IPS DF 4.7 (cell line): ENCODE results near the gene CFAP54.
"Not testable (repeated sequence)": the region's sequence is repeated elsewhere in the genome, so short reads cannot be mapped to it uniquely, and the experiment has no call there.

Source experiments
- DNase-seq: peaks from one replicate; pipeline ENCODE4 v3.0.0-alpha.2; 2013; ENCODE audit warnings: low spot score; ENCODE audit errors: extremely low read depth

The CFAP54 gene

DNA sequence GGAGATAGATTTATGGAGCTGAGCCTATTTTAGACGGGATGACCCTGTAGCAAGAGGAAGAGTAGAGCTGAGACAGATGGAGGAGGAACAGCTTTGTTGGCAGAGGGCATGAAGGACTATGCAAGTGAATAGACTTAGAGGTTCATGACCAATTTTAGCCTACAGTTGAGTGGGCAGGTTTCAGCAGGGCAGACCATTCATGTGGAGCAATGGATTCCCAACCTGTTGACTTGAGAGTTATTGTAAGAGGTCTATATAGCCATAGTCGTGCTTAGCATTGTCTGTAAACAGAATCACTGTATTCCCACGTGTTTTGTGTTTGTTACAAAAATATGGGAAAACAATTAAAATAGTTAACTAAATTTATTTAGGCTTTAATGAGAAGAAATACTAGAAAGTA lies 116.8 kb downstream of the CFAP54 start:
- no peak for DNase-seq

GRCh38 chr12:96606644-96607043 lies 117.3 kb downstream of the CFAP54 start:
- DNase-seq = no peak

GRCh38 chr12:96617178-96617577 lies 127.8 kb downstream of the CFAP54 start:
- no peak for DNase-seq

- DNase-seq = no peak
Observed at GRCh38 chr12:96623155-96623554, 133.8 kb downstream of the CFAP54 start.

DNA sequence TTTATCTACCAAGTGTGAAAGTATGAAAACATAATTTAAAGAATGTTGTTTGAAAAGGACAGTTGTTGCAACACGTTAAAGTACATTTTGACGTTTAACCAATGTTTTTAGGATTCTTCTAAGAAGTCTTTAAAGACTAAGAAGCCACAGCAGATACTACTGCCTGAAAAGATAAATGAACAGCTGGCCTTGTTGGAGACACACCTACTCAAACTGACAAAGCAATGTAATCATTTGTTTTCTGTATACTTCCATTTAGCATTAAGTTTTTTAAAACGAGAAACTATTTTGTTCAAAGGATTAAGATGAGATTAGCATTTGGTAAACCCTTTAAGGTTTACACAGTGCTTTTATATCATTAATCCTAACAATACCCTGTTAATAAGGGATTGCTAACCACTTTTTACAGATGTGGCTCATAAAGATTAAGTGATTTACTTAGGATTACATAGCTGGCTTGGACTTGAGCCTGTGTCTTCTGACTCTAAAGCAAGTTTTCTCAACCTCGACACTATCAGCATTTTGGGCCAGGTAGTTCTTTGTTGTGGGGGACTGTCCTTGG lies 134.4 kb downstream of the CFAP54 start:
- DNase-seq = no peak

GRCh38 chr12:96635844-96636243 lies 146.5 kb downstream of the CFAP54 start:
- DNase-seq = no peak

DNA sequence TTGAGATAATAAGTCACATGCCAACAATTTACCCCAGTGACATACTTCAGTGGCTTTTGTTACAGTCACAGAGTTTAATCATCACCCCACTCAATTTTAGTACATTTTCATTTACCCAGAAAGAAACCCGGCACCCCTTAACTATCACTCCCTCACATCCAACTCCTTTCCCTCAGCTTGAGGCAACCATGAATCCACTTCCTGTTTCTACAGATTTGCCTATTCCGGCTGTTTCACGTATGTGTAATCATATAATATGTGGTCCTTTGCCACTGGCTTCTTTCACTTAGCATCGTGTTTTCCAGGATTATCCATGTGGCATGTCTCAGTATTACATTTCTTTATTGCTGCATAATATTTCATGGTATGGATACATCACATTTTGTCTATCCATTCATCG lies 147.5 kb downstream of the CFAP54 start:
- DNase-seq = no peak

DNA sequence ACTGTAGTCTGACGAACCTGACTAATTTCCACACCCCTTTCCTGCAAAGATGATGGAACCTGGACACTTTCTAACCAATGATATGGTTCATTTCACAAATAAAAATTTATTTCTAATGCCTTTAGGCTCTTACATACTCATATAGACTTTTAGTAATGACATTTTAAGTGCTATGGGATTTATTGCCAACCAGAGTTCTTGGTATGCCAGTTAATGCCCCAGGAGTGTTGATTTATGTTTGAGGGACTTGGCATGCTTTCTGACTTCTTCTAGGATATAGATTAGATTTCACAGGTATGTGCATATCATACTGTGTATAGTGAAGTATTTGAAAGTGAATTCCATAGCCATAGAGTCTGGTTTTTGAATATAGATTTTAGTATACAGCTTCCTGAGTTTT lies 159.5 kb downstream of the CFAP54 start:
- no peak for DNase-seq

DNA sequence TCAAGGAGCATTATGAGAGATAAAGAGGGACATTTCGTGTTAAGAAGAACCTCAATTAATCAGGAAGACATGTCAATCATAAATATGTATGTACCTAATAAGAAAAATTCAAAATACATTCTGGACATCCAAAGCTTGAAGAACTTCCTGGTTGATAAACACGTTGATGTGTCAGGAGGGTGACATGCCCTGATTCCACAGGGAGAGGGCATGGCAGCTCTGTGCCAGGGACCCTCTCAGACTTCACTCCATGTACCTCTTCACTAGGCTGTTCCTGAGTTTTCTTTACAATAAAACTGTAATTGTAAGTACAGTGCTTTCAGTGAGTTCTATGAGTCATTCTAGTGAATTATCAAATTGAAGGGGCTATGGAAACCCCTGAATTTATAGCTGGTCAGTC lies 163.5 kb downstream of the CFAP54 start:
- DNase-seq = no peak

GRCh38 chr12:96658075-96658474 lies 168.7 kb downstream of the CFAP54 start:
- no peak for DNase-seq

GRCh38 chr12:96669786-96670185 lies 180.4 kb downstream of the CFAP54 start:
- no peak for DNase-seq

GRCh38 chr12:96670334-96670899 lies 181.0 kb downstream of the CFAP54 start:
- no peak for DNase-seq

- not testable (repeated sequence) for DNase-seq
Observed at GRCh38 chr12:96675519-96675918, 186.1 kb downstream of the CFAP54 start.

DNA sequence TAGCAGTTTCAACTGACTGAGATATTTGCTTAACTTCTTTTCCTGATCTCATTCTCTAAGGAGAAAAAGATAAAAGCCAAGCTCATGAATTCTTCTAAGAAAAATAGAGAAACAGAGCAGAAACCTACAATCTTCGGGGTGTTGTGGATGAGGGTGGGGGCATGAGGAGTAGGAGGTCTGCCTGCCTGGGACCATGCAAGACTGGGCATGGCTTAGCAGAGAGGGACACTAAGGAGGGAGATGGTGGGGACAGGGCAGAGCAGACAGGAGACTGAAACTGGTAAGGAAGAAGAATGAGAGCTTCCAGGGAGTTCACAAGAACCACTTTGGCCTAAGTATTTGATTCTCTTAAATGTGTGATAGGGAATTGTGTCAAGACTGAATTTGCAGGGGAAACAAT lies 188.0 kb downstream of the CFAP54 start:
- DNase-seq = no peak

- no peak for DNase-seq
Observed at GRCh38 chr12:96687719-96688118, 198.3 kb downstream of the CFAP54 start.

DNA sequence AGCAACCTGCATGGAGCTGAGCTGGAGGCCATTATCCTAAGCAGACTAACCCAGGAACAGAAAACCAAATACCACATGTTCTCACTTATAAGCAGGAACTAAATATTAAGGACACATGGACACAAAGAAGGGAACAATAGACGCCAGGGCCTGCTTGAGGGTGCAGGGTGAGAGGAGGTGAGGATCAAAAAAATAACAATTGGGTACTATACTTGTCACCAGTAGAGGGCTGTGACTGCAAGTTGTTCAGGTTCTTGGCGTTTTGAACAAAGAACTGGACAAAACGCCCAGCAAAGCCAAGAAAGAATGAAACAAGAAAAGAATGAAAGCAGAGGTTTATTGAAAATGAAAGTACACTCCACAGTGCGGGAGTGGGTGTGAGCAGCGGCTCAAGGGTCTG lies 209.1 kb downstream of the CFAP54 start:
- DNase-seq = no peak

- DNase-seq = no peak
Observed at GRCh38 chr12:96698965-96699364, 209.6 kb downstream of the CFAP54 start.

DNA sequence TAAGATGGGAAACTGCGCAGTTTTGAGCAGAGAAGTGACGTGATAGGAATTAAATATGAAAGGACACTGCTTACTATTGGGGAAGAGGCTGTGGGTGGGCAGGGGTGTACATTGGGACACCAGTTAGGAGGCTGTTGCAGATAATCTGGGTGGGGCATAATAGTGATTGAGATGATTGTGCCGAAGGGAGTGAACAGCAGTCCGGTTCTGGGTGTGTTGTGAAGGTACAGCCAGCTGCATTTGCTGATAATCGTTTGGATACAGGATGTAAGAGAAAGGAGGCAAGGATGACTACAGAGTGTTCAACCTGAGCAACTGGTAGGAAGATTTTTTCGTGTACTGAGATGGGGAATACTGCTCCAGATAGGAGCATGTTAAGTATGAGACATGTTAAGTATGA lies 212.5 kb downstream of the CFAP54 start:
- no peak for DNase-seq

DNA sequence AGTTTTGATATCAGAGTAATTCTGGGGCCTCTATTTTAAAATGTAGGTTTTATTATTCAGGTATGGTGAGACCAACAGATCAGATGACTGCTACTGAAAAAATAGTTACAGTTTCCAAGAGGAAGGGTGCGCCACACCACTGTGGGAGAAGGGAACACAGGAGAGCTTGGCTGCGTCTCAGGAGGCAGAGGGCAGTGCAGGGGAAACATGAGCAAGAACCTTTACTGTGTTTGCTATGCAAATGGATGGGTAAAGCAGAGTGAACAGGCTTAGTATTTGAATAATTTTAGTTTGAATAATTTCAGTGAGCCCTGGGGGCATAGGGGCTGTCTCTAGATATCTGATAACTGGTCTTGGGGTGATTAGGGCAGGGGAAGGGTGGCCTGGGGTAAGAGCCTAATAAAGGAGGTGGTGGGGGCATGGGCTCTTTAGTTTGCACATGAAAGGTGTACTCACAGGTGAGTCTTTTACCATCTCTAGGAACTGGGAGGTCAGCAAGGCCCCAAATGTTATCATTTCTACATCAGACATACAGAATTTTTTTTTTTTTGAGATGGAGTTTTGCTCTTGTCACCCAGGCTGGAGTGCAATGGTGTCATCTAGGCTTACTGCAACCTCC lies 220.9 kb downstream of the CFAP54 start:
- no peak for DNase-seq

- DNase-seq = no peak
Observed at GRCh38 chr12:96711364-96711763, 222.0 kb downstream of the CFAP54 start.

- DNase-seq = no peak
Observed at GRCh38 chr12:96714199-96714598, 224.8 kb downstream of the CFAP54 start.

GRCh38 chr12:96719660-96720362 lies 230.4 kb downstream of the CFAP54 start:
- no peak for DNase-seq

- no peak for DNase-seq
Observed at GRCh38 chr12:96720363-96720705, 231.0 kb downstream of the CFAP54 start.
